HG02610 (cell line): Measurements from ENCODE around the gene MUL1.

Experiments used
- ATAC-seq: cut with Tn5 transposase; IDR thresholded peaks from one replicate; pipeline ENCODE4 v1.9.1; 2021; ENCODE audit warnings: mild to moderate bottlenecking, moderate library complexity; ENCODE audit not compliant: unreplicated experiment

MUL1 gene

DNA sequence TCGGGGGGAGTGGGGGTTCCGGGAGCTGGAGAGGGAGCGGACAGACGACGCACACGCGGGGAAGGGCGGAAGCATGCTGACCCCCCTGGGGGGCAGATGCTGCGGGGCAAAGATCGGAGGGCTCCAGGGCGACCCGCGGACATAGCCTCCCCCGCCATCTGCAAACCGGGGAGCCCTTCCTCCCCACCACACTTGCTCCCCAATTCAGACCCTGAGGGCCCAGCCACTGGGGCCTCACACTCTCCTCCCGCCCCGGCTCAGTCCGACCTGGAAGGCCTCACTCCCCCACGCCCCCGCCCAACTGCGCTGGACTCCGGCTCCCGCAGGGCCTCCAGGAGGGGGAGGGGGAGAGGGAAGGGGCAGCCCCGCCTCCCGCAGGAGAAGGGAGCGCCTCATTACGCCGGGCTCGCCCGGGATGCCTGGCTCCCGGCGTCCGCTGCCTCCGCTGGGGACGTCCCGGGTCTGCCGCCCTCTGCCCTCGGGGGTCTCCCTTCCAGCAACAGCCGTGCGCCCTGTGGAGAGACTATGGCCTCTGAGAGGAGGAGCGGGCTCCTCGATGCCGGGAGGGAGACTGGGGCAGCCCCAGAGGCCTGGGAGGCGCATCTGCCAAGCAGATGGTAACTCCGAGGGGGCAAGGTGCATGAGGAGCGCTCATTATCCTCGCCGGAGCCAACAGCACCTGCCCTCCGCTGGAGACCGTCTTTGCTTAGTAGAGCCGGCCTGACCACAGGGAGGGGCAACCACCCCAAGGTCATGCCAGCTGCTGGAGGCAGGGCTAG is 21.3 kb downstream of the MUL1 start:
- no peak for ATAC-seq

GRCh38 chr1:20485527-20486456 is 22.2 kb downstream of the MUL1 start, which contains the start of gene CAMK2N1:
Gene CAMK2N1 (minus strand): TSS chr1:20486210. CDS start chr1:20485379, 831 bp downstream.
- ATAC-seq, result no peak

DNA sequence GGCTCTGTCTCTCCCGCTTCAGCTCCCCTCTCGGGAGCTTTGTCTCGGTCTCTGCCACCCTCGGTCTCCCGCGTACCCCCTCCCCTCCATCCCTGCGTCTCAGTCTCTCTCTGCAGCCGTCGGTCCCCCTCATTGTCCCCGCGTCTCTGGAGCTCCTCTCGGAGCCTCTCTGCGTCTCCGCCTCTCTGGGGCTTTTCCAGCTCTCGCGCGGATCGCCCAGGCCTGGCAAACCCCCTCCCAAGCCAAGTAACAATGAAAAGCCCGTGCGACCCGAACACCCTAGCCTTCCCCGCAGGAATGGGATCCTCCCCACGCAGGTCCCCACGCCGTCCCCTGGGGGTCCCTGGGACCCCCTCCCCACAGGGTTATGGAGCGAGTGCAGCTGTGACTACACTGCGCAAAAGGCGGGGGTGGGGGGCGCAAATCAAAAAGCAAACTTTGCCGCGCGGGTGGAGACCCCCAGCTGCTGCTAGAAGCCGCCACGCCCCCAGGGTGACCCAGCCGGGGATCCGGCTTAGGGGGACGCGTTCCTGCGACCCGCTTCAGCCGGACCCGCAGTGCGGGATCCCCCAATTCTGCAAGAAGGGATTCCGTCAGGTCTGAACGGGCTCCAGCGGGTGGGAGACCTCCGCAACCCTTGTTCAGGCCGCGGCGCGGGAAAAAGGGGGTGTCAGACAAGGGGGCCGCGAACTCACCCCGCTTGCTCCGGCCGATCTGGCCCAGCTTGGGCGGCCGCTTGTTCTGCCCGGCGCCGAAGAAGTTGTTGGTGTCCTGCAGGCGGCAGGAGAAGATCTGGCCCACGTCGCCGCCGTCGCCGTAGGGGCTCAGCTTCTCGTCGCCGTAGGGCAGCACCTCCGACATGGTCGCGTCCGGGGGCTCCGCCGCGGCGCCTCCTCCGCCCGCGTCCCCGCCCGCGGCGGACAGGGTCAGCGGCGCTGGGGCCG is 23.2 kb downstream of the MUL1 start:
- ATAC-seq, result no peak

DNA sequence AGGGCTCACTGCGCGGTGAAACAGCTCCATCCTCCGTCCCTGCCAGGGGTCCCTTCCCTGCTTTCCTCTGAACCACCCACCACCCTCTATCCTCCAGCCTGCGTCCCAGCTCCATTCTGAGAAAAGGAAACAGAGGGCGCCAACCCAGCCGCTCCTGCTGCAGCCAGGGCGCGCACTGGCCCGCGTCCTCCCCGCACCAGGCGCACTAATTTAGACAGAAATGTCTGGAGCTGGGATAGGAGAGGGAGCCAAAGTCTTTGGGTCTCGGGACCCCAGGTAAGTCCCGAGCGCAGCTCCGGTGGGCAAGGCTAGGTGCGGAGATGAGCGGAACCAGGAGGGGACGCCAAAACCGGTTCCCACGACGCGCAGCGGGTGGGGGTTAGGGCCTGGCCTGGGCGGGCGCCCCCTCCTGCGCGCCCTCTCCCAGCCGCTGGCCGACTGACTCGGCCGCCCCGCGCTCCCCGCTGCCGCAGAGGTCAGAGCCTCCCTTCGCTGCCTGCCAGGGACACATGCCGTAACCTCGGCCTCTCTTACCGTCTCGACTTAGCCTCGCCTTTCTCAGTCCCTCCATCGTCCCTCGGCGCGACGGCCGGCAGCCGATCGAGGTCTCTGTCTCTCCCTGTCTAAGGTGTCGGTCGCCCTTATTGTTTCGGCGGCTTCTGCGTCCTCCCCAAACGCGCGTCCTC is 24.0 kb downstream of the MUL1 start:
- ATAC-seq, result no peak

- no peak for ATAC-seq
Observed at GRCh38 chr1:20483098-20483832, 24.7 kb downstream of the MUL1 start.

- no peak for ATAC-seq
Observed at GRCh38 chr1:20481643-20482498, 26.1 kb downstream of the MUL1 start.

- ATAC-seq, result no peak
Observed at GRCh38 chr1:20480951-20481617, 26.9 kb downstream of the MUL1 start.

GRCh38 chr1:20480243-20480944 is 27.6 kb downstream of the MUL1 start:
- no peak for ATAC-seq

- ATAC-seq, result no peak
Observed at GRCh38 chr1:20479840-20480239, 28.1 kb downstream of the MUL1 start.

DNA sequence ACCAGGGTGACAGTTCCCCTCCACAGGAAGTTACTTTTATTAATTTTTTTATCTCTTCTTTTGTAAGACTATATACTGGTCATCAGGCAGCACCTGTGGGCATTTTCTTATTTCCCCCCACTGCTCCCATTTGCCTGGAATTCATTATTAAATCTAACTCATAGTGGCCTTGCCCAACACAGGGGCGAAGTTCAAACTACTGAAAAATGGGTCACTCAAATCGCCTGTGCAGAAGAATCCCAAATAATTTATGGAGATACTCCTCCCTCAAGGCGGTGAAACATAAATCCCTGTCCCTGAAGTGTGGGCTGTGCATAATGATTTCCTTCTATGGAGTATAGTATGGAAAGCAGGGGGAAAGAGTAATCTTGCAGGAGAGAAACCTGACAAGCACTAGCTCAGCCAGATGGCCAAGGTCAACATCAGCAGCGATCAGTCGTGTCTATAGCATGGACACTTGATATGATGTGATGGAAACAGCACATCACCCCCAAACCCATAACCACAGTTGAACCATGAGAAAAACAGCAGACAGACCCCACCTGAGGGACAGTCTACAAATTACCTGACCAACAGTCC is 29.8 kb downstream of the MUL1 start:
- ATAC-seq, result no peak

DNA sequence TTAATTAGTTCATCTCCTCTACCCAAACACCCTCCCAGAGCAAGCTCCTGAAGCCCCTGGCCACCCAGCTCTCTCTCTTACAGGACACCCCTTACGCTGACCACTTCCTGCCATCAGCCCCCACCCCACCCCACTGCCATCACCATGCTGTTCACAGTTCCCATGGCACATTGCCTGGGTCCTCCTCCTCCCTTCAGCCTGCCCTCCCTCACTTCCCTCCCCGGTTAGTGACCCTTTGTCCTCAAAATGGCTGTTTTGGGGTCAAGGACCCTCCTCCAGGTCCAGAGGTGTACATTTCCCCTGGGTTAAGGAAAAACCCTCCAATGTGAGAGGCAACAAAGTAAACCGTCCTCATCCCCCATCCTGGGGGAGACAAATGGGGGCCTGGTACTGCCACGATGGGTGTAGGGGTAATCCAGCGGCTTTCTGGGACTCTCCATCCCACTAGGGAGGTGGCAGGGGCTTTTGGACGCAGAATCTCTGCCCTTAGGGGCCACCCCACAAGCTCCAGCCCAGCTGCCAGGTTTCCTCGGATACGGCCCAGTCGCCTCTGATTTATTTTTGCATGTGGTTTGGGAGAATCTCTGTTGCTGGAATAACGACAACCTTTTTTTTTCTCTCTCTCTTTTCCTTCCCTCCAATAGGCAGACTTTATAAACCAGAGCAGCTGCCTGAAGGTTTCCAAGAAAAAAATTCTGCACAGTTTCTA is 30.4 kb downstream of the MUL1 start:
- ATAC-seq, result no peak

- no peak for ATAC-seq
Observed at GRCh38 chr1:20476265-20477038, 31.5 kb downstream of the MUL1 start.

- no peak for ATAC-seq
Observed at GRCh38 chr1:20474996-20475395, 33.0 kb downstream of the MUL1 start.

GRCh38 chr1:20474333-20474975 is 33.5 kb downstream of the MUL1 start:
- ATAC-seq, result no peak

- ATAC-seq, result no peak
Observed at GRCh38 chr1:20473894-20474293, 34.1 kb downstream of the MUL1 start.
